BE2C (cell line): Measurements from ENCODE around the gene LRRC4C.
"Not testable (repeated sequence)": the region's sequence is repeated elsewhere in the genome, so short reads cannot be mapped to it uniquely, and the experiment has no call there.

Source experiments
- DNase-seq: peaks from one replicate; pipeline ENCODE4 v3.0.0-alpha.2; 2020
- H3K27me3 ChIP-seq: fragments of 250-450 bp; sonication (Bioruptor Pico); 2 replicates; pipeline ENCODE4 v1.5.1; 2020; ENCODE audit warnings: mild to moderate bottlenecking
- H3K36me3 ChIP-seq: fragments of 250-450 bp; sonication (Bioruptor Pico); 2 replicates; pipeline ENCODE4 v1.5.1; 2020; ENCODE audit warnings: mild to moderate bottlenecking
- H3K4me1 ChIP-seq: fragments of 250-450 bp; sonication (Bioruptor Pico); 2 replicates; pipeline ENCODE4 v1.5.1; 2020
- H3K4me3 ChIP-seq: 2 replicates; pipeline ENCODE4 v1.5.1; 2011; ENCODE audit warnings: low read depth, low read length
- H3K9me3 ChIP-seq: fragments of 250-450 bp; sonication (Bioruptor Pico); 2 replicates; pipeline ENCODE4 v1.5.1; 2020
- CTCF ChIP-seq: IDR thresholded peaks from 2 replicates; pipeline ENCODE4 v1.5.1; 2012; ENCODE audit warnings: mild to moderate bottlenecking, low read depth, low read length

The LRRC4C gene

GRCh38 chr11:40877981-40878380 is 581.5 kb downstream of the LRRC4C start:
- no peaks in the 10 kb centered on the region for H3K9me3 ChIP-seq
- H3K27me3 ChIP-seq = no peaks in the 10 kb centered on the region
- H3K36me3 ChIP-seq = no peaks in the 10 kb centered on the region
- H3K4me1 ChIP-seq = no peaks in the 10 kb centered on the region
- H3K4me3 ChIP-seq = no peak overlapping the region
- TF ChIP-seq CTCF = no peak
- DNase-seq = no peak

GRCh38 chr11:40877256-40877655 is 582.2 kb downstream of the LRRC4C start:
- no peak for DNase-seq
- no peaks in the 10 kb centered on the region for H3K9me3 ChIP-seq
- H3K4me3 ChIP-seq = no peak overlapping the region
- no peaks in the 10 kb centered on the region for H3K4me1 ChIP-seq
- no peaks in the 10 kb centered on the region for H3K27me3 ChIP-seq
- H3K36me3 ChIP-seq = no peaks in the 10 kb centered on the region
- TF ChIP-seq CTCF = no peak

- no peak for TF ChIP-seq CTCF
- Histone ChIP-seq H3K4me3 (no peak overlapping the region), H3K9me3 (no peaks in the 10 kb centered on the region), H3K27me3 (no peaks in the 10 kb centered on the region), H3K4me1 (no peaks in the 10 kb centered on the region), H3K36me3 (no peaks in the 10 kb centered on the region)
- no peak for DNase-seq
Measured at GRCh38 chr11:40867991-40868632, 591.3 kb downstream of the LRRC4C start.

- H3K36me3 ChIP-seq, H3K27me3 ChIP-seq, DNase-seq, H3K4me3 ChIP-seq, H3K9me3 ChIP-seq, H3K4me1 ChIP-seq: not testable (repeated sequence)
Measured at GRCh38 chr11:40857754-40858153, 601.7 kb downstream of the LRRC4C start.

- H3K4me3 ChIP-seq = no peak overlapping the region
- no peaks in the 10 kb centered on the region for H3K4me1 ChIP-seq
- no peak for DNase-seq
- H3K9me3 ChIP-seq = no peaks in the 10 kb centered on the region
- H3K36me3 ChIP-seq = no peaks in the 10 kb centered on the region
- H3K27me3 ChIP-seq = no peaks in the 10 kb centered on the region
- no peak for TF ChIP-seq CTCF
Measured at GRCh38 chr11:40842750-40843339, 616.6 kb downstream of the LRRC4C start.

GRCh38 chr11:40841231-40841630 is 618.2 kb downstream of the LRRC4C start:
- Histone ChIP-seq H3K9me3 (no peaks in the 10 kb centered on the region), H3K36me3 (no peaks in the 10 kb centered on the region), H3K27me3 (no peaks in the 10 kb centered on the region), H3K4me1 (no peaks in the 10 kb centered on the region), H3K4me3 (no peak overlapping the region)
- no peak for DNase-seq
- TF ChIP-seq CTCF = no peak
